TTC549 (cell line): ENCODE results near the gene BRI3BP.

Experiments
- FAIRE-seq: peaks from 2 replicates; lab custom pipeline; 2012; peaks lifted over from hg19 to GRCh38; lab: Jason Lieb, UNC

BRI3BP gene, protein sequence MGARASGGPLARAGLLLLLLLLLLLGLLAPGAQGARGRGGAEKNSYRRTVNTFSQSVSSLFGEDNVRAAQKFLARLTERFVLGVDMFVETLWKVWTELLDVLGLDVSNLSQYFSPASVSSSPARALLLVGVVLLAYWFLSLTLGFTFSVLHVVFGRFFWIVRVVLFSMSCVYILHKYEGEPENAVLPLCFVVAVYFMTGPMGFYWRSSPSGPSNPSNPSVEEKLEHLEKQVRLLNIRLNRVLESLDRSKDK

DNA sequence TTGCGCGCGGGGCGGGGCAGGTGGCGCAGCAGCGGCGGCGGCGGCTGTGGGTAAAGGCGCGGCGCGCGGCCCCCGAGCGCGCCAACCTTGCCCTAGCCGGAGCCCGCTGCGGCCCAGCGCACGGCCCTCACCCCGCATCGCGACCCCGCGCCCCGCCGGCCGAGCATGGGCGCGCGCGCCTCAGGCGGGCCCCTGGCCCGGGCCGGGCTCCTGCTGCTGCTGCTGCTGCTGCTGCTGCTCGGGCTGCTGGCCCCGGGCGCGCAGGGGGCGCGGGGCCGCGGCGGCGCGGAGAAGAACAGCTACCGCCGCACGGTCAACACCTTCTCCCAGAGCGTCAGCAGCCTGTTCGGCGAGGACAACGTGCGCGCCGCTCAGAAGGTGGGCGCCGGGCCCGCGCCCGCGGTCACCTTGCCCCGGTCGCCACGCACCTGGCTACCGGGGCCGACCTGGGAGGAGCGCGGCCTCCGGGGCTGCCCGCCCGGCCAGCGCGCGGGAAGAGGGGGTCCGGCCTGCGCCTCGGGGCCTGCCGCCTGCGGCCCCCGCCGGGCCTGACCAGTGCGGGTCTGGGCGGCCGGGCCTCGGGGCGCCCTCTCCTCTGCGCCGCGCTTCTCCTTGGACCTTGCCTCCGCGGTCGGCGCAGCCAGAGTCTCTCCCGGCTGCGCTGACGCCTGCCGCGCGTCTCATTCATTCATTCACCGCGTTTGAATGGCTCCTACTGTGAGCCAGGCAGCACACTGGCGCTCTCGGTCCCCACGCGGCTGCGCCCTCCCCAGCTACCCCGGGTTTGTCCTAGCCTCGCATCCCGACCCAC, at the start of gene BRI3BP:
TSS of gene BRI3BP (plus strand) at position 20 of the 811 bp plus-strand sequence. CDS start at position 166, 146 bp downstream.
- FAIRE-seq: no peak

DNA sequence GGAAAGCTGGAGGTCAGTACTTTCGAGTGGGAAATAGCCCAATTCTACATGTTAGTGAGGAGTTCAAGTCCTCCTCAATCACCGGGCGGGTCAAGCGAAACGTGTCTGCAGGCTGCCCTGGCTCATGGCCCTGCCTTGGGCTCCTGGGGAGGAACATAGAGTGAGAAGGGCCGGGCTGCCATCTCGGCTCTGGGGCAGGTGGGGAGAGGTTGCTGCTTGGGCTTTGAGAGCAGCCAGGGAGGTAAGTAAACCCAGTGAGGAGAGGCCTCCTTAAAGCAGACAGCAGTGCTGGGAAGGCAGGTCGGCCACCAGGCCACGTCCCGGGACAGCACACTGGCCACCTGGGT, 47.0 kb upstream of the BRI3BP start:
- no peak for FAIRE-seq

DNA sequence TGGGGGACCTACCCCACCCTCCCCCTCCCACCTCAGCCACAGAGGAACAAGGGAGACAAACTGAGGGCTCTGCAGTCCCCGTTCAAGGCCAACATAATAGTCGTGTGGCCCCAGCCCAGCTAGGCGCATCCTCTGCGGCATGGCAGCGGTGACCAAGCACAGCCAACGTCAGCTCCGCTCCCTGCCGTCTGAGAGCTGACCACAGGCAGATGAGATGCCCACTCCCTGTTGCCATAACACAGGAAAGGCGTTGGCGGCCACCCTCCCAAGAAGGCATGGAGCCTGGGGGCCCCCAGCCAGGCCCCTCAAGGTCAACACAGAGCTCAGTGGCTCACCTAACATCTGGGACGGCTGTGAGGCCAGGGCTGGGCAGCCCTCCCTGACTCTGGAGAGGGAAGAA, 46.4 kb upstream of the BRI3BP start:
- FAIRE-seq: no peak

DNA sequence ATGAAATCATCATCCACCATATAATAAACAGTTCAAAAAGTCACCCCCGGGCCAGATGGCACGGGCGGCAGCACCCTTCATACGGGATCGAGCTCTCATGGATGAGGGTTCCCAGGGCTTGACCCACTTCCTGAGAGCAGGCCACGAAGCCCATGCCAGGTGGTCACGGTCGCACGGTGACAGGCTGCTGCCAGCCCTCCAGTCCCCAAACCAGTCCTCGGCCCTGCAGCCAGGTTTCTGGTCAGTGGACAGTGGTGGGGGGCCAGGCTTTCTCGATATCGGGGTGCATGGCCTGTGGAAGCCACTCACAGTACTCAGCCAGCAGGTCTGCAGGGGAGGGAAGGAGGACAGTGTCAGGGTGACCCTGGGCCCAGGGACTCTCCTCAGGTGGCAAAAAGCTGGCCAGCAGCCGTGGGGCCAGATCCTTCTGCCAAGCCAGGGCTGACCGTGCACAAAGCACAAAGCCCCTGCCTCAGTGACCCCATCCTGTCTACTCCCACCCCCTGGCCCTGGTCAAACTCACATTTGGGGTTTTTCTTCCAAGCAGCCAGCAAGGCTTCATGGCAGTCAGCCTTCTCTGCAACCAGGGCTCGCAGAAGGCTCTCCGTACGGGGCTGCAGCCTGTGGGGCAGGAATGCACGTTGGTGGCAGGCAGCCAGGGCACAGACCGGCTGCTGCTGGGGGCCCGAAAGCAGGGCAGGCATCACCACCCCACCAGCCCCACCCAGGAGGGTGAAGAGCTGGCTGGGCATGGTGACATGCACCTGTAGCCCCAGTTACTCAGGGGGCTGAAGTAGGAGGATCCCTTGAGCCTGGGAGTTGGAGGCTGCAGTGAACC, 45.7 kb upstream of the BRI3BP start:
- no peak for FAIRE-seq

DNA sequence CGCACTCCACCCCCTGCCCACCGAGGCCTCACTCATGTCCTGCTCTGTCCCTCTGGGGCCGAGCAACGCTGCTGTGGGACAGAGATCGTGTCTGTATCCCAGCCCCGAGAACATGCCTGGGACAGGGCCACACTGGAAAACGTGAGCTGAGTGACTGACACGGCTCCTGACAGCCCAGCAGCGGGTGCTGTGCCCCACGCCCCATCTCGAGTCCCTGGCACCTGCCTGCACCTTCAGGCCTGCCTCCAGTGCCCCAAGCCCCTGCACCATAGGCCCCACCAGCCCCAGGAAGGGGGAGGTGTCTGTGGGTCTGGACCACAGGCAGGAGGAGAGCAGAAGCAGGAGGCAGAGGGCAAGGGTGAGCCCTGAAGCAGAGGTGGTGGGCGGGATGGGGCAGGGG, 44.4 kb upstream of the BRI3BP start:
- no peak for FAIRE-seq

DNA sequence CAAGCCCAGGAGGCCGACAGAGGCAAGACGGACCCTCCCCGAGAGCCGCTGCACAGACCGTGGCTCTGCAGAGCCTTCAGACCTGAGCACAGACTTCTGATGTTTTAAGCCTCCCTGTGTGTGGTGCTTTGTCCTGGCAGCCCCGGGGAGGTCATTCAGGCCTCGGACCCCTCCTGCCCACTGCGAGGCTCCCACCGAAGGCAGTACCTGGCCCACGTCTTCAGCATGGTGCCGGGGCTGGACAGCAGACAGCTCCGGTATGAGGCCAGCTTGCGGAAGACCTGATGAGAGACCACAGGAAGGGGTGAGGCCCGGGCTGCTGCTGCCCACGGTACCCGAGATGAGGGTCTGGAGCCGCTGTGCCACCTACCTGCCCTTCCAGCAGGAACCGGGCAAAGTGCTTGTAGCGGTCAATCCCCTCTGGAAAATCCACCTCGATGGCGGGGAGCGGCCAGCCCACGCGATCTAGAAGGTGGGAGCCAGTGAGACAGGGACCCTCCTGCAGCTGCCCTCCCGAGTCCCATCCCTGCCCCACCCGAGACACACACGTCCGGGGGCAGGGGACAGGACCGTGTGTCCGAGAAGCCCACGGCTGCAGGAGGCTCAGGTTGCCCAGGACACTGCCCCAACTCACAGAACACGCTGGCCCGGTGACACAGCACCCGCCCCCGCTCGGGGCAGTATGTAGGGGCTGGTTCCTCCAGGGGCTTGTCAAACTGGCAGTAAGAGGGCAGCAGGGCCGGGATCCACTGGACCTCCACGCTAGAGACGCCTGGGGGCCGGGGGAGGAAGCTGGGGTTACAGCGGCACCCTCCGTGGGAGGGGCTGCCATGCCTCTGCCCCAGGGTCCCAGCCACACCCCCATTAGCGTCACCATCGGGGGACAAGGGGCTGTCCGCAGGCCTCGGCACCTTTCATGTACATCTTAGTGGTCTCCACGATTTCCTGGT, 43.4 kb upstream of the BRI3BP start:
- FAIRE-seq: no peak

DNA sequence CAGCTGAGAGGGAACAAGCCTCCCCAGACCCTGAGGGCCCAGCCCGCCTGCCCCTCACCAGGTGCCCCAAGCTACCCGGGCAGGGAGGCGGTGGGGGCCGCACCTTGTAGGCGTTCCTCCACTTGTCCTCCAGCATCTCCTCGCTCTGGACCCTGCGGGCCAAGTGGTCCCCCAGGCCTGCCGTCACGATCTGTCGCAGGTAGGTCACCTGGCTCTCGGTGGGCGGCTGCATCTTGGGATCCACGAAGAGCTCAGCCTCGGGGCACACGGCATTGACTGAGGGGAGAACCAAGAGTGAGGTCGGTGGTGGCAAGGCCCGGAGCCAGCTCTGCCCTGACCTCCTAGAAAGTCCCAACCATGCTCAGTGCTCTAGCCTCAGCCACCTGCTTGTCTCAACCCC, 41.1 kb upstream of the BRI3BP start:
- no peak for FAIRE-seq

DNA sequence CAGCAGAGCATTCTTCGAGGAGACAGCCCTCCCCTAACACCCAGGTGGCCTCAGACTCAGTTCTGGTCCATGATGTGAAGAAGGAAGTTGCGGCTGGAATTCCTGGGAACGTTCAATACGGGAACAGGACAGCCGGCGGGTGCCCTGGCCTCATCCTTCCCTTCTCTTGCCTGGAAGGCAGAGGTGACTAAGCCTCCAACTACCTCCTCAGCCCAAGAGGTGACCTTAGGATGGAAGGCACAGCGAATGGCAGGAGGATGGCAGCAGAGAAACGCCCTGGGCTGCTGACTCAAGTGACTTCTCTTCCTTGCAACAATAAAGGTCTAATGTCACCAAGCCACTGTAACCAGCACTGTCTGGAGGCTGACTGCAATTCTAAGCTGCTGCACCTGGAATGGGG, 40.6 kb upstream of the BRI3BP start:
- FAIRE-seq: no peak

DNA sequence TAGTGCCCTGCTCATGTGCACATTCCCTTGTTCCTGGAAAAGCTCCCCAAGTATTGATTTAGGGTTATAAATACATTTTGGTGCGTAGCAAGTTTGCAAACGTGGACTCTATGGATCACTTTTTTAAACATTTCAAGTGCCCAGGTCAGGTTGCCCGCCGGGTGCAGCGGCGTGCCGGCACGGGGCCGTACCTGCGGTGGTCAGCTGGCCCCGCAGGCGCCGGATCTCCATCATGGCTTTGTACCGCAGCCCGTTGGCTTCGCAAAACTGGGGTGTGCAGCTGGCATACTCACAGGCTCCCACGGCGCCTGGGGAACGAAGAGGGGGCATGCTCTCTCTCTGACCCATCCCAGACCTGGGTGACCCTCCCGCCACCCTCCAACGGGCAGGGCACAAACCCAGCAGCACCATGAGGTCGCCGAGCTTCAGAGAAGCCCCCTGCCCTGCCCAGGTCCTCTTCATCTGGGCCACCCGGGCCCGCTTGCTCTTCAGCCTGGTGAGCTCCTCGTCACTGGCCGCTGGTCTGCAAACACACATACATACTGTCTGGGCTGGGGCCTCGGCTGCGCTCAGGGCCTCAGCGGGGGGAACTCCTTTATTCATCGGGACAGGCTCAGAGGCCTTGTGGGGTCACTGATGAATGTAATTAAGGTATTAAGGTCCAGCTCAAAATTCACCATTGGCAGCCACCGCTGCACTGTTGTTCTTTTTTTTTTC, 39.6 kb upstream of the BRI3BP start:
- FAIRE-seq: no peak

DNA sequence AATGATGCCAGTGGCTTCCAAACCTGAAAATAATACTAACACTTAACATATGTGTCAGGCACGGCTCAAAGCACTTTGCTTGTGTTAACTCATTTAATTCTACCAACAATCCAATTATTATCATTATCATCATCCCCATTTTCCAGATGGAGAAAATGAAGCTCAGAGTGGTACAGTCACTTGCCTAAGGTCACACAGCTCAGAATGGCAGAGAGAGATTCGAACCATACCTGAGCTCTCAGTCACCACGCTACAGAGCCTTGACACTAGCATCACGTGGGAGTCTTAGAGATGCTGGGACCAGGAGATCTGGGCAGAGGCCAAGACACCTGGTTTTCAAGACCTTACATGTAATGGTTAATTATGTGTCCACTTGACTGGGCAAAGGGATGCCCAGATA, 38.7 kb upstream of the BRI3BP start:
- no peak for FAIRE-seq

DNA sequence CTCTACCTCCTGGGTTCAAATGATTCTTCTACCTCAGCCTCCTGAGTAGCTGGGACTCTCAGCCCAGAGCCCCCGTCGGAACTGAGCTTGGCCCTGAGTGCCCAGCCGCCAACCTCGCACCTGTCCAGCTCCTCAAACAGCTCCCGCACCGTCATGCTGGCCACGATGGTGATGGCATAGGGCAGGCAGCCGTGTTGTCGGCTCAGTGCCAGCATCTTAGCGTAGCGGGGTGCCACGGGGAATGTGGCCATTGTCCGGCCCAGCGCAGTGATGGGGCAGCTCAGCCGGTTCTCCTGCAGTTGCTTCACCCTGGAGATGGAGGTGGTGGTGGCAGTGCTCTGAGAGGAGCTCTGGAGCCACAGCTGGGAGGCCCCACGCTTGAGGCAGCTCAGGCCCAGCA, 36.9 kb upstream of the BRI3BP start:
- FAIRE-seq: no peak

DNA sequence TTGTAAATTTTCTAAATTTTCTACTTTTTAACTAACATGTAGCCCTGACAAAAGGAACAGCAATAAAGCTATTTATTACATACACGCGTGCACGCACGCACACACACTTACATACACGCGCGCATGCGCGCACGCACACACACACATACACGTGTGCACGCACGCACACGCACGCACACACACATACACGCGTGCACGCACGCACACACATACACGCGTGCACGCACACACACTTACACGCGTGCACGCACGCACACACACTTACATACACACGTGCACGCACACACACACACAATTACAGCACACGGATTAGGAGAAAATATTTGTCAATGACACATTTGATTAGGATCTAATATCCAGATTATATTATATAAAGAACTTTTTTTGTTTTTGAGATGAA, 32.4 kb upstream of the BRI3BP start:
- no peak for FAIRE-seq

DNA sequence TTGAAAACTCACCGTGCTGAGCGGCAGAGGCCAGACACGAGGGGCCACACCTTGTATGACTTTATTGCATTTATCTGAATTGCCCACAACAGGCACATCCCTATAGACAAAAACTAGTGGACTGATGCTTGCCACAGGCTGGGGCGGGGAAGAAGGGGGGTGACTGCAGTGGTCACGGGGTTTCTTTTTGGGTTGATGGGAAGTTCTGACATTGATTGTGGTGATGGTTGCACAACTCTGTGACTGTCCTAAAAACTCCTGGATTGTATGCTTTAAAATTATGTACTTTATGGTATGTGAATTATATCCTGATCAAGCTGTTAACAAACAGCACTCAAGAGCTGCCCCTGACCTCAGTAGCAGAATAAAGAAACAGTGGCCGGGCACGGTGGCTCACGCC, 30.2 kb upstream of the BRI3BP start:
- no peak for FAIRE-seq

DNA sequence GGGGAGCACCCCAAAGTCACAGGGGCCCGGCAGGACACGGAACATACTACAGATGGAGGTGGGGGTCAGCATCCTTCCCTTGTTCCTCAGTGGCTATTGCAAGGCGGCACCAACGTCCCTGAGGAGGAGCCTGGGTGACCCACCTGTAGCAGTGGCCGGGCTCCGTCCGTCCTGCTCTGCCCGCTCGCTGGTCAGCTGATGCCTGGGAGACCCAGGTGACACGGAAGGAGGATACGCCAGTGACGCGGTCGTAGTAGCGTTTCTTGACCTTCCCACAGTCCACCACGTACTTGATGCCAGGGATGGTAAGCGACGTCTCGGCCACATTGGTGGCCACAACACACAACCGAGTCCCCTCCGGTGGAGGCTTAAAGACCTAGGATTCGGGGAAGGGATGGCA, 29.2 kb upstream of the BRI3BP start:
- no peak for FAIRE-seq

DNA sequence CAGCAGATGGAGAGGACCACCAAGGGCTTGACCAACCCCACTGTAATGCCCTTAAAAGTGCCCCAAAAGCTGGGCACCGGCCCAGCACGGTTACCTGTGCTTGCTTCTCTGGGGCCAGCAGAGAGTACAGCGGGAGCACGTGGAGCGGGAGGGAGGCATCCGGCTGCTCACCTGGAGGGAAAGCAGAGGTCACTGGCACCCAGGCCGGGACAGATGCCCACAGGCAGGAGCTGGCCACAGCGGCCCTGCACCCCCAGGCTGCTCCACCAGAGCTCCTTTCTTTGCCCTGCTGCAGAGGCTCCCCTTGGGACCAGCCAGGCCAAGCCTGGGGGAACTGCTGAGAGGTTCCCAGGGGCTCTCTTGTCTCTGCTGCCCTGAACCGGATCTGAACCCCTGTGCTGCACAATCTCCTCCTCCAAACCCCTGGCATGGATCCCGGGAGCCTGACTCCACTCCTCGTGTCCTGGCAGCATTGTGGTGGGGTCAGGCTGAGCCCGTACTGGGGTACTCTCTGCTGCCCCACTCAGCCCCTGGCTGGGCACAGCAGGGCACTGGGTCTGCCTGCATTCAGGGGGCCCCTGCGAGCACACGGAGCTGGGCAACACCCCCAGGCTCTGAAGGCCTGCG, 28.5 kb upstream of the BRI3BP start:
- FAIRE-seq: no peak

DNA sequence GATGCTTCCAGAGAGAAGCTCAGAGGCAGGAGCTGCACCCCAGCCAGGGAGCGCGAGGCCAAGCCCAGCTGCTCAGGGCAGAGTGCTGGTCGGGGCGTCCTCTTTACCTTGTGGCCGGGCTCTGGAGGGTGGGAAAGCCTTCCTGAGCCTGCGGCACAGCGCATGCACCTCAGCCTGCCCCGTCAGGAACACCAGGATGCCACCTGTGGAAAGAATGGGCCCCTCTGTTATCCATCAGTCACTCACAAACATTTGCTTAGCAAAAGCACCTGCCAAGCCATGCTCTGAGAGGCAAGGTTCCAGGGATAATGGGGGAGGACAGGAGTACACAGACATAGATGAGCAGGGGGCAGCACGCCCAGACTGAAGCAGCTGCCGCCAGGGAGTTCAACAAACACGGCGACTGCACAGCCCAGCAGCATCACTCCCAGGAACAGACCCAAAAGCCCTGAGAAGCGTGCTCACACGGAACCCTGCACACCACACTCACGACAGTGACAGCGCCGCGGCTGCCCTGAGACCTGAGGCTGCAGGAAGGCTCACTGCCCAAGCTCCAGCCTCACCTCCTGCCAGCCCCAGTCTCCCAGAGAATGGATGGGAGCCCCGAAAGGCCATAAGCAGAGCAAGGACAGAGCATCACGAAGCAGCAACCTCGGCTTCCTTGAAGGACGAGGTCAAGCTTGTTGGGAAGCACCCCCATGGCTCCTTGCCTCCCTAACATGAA, 26.3 kb upstream of the BRI3BP start:
- no peak for FAIRE-seq

DNA sequence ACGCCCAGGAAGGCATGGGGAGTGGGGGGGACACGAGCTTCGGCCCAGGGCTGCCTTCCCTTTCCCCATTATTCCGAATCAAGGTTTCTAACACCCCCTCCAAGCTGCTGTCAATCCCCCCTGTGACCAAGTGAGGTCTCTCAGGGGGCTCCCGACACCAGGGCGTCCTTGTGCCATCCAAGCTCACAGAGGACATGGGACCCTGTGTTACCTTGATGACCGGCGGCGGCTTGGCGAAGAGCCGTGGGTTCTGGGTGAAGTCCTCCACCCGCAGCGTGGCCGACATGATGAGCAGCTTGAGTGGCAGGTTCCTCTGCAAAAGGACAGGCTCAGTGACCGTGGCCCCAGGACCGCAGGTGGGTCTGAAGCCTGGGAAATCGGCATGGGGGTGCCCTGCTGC, 24.8 kb upstream of the BRI3BP start:
- FAIRE-seq: no peak

DNA sequence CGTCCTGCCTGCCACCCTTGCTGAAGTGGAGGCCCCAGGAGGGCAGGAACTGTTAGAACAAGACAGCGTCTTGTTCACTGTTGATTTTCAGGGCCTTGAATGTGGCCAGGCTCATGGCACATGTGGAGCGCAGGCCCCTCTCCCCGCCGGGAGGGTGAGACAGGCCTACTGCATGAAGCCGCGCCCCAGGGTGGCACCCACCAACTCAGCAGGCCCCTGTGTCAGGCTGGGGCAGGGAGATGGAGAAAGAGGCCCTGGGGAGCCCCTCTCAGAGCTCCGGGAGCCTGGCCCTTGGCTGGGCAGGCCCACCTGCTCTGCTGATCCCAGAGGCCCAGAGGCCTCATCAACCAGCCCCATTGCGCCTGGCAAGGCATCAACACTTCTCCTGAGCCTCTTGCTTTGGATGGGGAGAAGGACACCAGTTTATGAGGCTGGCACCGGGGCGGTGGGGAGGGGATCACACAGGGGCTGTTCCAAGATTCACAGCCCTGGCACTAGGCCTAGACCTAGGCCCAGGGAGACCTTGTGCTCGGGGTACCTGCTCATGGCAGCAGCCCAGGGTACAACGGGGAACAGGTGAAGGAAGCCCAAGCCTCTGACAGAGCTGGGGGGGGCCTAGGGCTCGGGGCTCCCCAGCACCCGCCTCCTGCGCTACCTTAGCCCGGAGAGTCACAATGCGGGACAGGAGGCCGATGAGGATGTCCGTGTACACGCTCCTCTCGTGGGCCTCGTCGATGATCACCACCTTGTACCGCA, 22.6 kb upstream of the BRI3BP start:
- no peak for FAIRE-seq

DNA sequence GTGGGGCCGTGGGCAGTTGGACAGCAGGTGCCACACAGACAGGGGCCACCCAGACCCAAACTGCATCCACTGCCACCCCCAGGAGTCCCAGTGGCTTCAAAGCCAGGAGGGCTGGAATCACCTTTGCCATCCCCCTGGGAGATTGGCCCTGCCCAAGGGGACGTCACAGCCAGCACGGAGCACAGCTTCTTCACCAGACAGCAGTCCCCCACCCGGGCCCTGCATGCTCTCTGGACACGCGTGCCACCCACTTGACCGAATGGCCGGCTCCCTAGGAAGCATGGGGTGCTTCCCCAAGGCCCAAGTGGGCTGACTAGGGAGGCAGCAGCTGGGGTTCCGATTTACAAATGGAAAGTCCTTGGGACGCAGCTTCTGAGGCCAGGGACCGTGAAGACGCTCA, 21.8 kb upstream of the BRI3BP start:
- no peak for FAIRE-seq
